Breast epithelium (tissue), 4 donors: ENCODE data around the gene OLFM3. TPM values are rescaled to one million over a fixed set of nuclear protein-coding genes. Genes with fewer than 3 reads are reported as not detected.

Source experiments
- DNase-seq, 2 donors: peaks; one replicate each; pipeline ENCODE4 v3.0.0-alpha.2; 2019; ENCODE audit warnings: low spot score in 2 of 2
- H3K27ac ChIP-seq, 2 donors: fragments of 200-600 bp; sonication (generic) in 1 of 2; one replicate each; pipeline ENCODE4 v1.5.1; 2016 to 2019; ENCODE audit warnings: mild to moderate bottlenecking in 1 of 2
- H3K27me3 ChIP-seq, 2 donors: fragments of 200-600 bp; sonication (generic) in 1 of 2; one replicate each; pipeline versions ENCODE4 v1.5.1 to v1.6.0; 2017 to 2019; ENCODE audit warnings: control low read depth in 1 of 2, mild to moderate bottlenecking in 1 of 2
- H3K36me3 ChIP-seq: fragments of 200-600 bp; one replicate; pipeline ENCODE4 v1.5.1; 2019
- H3K4me1 ChIP-seq, 2 donors: fragments of 200-600 bp; sonication (generic); one replicate each; pipeline ENCODE4 v1.5.1; 2016 to 2019; ENCODE audit warnings: control low read depth in 1 of 2
- H3K4me3 ChIP-seq, 3 donors: fragments of 200-600 bp; sonication (generic); 1 replicate in 2 of 3; 2 replicates in 1 of 3; pipeline ENCODE4 v1.5.1; 2016 to 2019; ENCODE audit warnings: mild to moderate bottlenecking in 3 of 3, moderate library complexity in 2 of 3
- H3K9me3 ChIP-seq, 2 donors: fragments of 200-600 bp; sonication (generic) in 1 of 2; one replicate each; pipeline ENCODE4 v1.5.1; 2016 to 2019; ENCODE audit warnings: control low read depth in 1 of 2
- POLR2A ChIP-seq: fragments of 450-650 bp; IDR thresholded peaks from one replicate; pipeline ENCODE4 v1.6.1; 2016; ENCODE audit warnings: antibody characterized with exemption, mild to moderate bottlenecking, moderate library complexity
- POLR2AphosphoS5 ChIP-seq, 3 donors: sonication (generic); formaldehyde crosslinking; IDR thresholded peaks; one replicate each; pipeline ENCODE4 v1.6.1; 2017; ENCODE audit warnings: antibody characterized with exemption in 3 of 3
- intact Hi-C: fragments of 100-400 bp; cut with DNase I; formaldehyde crosslinking; loops from one replicate; pipeline ENCODE4 v1.15.1; 2023; ENCODE audit warnings: low total_unique reads
- total RNA-seq, 3 donors: library from RNA; depleted of rRNA; stranded (reverse); fragments of >200 nt; gene quantifications; one replicate each; pipeline ENCODE4 v1.1.0, GENCODE V29; 2016
- TF ChIP-seq, protein P1 (sequence below), 3 donors: fragments of 450-650 bp; IDR thresholded peaks; one replicate each; pipeline ENCODE4 v1.5.1; 2016 to 2017; ENCODE audit warnings: antibody characterized with exemption in 3 of 3, mild to moderate bottlenecking in 3 of 3, moderate library complexity in 3 of 3

OLFM3 gene
- total RNA-seq, 3 donors from 2014 or later, result not detected

GRCh38 chr1:101797722-101798121 is 199.0 kb downstream of the OLFM3 start:
- intact Hi-C loops, result no loop called here
- Histone ChIP-seq H3K4me1 (no peaks in the 10 kb centered on the region), H3K27ac (no peak overlapping the region), H3K36me3 (no peaks in the 10 kb centered on the region), H3K4me3 (no peak overlapping the region), H3K27me3 (no peaks in the 10 kb centered on the region), H3K9me3 (no peaks in the 10 kb centered on the region)
- DNase-seq, result no peak
- TF ChIP-seq POLR2A (no peak), POLR2AphosphoS5 (IDR thresholded peaks at IDR 0.05) (no peak)
- TF ChIP-seq, protein P1, sequence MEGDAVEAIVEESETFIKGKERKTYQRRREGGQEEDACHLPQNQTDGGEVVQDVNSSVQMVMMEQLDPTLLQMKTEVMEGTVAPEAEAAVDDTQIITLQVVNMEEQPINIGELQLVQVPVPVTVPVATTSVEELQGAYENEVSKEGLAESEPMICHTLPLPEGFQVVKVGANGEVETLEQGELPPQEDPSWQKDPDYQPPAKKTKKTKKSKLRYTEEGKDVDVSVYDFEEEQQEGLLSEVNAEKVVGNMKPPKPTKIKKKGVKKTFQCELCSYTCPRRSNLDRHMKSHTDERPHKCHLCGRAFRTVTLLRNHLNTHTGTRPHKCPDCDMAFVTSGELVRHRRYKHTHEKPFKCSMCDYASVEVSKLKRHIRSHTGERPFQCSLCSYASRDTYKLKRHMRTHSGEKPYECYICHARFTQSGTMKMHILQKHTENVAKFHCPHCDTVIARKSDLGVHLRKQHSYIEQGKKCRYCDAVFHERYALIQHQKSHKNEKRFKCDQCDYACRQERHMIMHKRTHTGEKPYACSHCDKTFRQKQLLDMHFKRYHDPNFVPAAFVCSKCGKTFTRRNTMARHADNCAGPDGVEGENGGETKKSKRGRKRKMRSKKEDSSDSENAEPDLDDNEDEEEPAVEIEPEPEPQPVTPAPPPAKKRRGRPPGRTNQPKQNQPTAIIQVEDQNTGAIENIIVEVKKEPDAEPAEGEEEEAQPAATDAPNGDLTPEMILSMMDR (IDR thresholded peaks at IDR 0.05), result no peak

DNA sequence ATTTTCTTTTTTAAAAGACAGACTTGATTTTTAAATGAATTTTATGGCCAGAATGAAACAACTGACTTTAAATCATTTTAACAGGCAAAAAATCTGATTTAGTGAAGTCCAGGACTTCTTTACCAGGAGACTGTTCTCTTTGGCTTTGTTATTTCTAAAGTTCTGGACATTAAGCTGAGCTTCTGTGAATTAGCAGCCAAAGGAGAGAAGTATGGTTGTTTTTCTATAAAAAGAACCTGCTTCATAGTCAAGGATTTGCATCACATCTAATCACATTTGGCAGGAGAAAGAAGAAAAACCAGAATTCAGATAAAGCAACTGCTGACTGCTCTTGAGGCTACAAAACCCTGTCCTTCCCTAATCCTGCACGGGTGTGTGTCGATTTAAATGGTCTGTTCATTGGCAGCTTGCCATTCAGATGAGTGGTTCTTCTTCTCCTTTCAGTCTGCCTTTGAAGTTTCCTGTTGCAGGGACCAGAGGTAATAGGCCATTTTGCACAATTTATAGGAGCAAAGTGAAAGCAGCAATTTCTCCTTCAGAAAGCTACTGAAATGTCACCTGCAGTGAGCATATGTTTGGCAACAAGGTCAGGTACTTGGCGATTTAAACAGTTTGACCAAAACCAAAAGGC is 215.4 kb downstream of the OLFM3 start:
- Histone ChIP-seq H3K27me3 (no peaks in the 10 kb centered on the region), H3K4me1 (no peaks in the 10 kb centered on the region), H3K9me3 (no peaks in the 10 kb centered on the region), H3K4me3 (no peak overlapping the region), H3K27ac (no peak overlapping the region), H3K36me3 (no peaks in the 10 kb centered on the region)
- no peak for DNase-seq
- TF ChIP-seq, protein P1 (IDR thresholded peaks at IDR 0.05), result no peak
- TF ChIP-seq POLR2A (no peak), POLR2AphosphoS5 (IDR thresholded peaks at IDR 0.05) (no peak)
- intact Hi-C loops, result no loop called here

- Histone ChIP-seq H3K4me1 (no peaks in the 10 kb centered on the region), H3K27me3 (no peaks in the 10 kb centered on the region), H3K9me3 (no peaks in the 10 kb centered on the region), H3K27ac (no peak overlapping the region), H3K36me3 (no peaks in the 10 kb centered on the region), H3K4me3 (no peak overlapping the region)
- intact Hi-C loops, result no loop called here
- TF ChIP-seq POLR2A, result no peak
- TF ChIP-seq, protein P1 (IDR thresholded peaks at IDR 0.05), result peak in 1 of 3 donors; percentile 25
- no peak for DNase-seq
These were observed 227.2 kb downstream of the OLFM3 start for GRCh38 chr1:101769520-101769919.

DNA sequence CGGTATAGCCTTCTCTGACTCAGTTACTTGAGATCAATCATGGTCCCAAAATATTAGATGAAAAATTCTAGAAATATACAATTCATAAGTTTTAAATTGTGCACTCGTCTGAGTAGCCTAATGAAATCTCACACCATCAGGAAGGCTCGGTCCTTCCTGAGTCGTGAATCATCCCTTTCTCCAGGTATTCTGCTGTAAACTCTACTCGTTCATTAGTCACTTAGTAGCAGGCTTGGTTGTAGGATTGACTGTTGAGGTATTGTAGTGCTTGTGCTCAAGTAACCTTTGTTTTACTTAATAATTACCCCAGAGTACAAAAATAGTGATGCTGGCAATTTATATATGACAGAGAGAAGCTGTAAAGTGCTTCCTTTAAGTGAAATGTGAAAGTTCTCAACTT is 238.7 kb downstream of the OLFM3 start:
- Histone ChIP-seq H3K36me3 (no peaks in the 10 kb centered on the region), H3K27me3 (no peaks in the 10 kb centered on the region), H3K27ac (no peak overlapping the region), H3K4me1 (no peaks in the 10 kb centered on the region), H3K4me3 (no peak overlapping the region), H3K9me3 (no peaks in the 10 kb centered on the region)
- no peak for DNase-seq
- TF ChIP-seq, protein P1 (IDR thresholded peaks at IDR 0.05), result no peak
- TF ChIP-seq POLR2A (no peak), POLR2AphosphoS5 (IDR thresholded peaks at IDR 0.05) (no peak)
- intact Hi-C loops, result no loop called here

DNA sequence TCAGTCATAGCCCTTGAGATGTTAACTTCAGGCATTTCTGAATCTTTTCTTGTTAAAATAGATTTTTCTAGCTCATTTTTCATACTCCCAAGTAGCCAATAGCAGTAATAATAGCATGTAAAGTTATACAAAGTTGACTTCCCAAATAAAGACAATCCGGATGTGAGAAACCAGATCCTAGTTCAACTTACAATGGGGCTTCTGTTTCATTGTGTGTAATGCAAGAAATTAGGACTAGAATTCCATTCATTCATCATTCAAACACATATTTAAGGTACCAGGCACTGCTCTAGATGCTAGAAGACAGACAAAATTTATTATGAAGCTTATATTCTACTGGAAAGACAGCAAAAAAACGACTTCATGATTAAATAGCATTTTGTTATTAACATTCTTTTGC is 240.3 kb downstream of the OLFM3 start:
- no peak overlapping the region for H3K4me3 ChIP-seq
- no peaks in the 10 kb centered on the region for H3K9me3 ChIP-seq
- DNase-seq, result no peak

More for the DNA sequence above, 240.3 kb downstream of the OLFM3 start:
- no peaks in the 10 kb centered on the region for H3K4me1 ChIP-seq
- H3K27ac ChIP-seq, result no peak overlapping the region
- H3K27me3 ChIP-seq, result no peaks in the 10 kb centered on the region
- TF ChIP-seq POLR2AphosphoS5 (IDR thresholded peaks at IDR 0.05) (no peak), POLR2A (no peak)
- TF ChIP-seq, protein P1 (IDR thresholded peaks at IDR 0.05), result no peak
- no peaks in the 10 kb centered on the region for H3K36me3 ChIP-seq
- intact Hi-C loops, result no loop called here
